HepG2 (cell line): ENCODE measurements around the gene KIF6. TPM values are rescaled to one million over a fixed set of nuclear protein-coding genes. Genes with fewer than 3 reads are reported as not detected.

Source experiments
- ATAC-seq: fragments of 200-7000 bp; cut with Tn5 transposase; 3 replicates; pipeline ENCODE4 v1.9.1; 2020; ENCODE audit warnings: mild to moderate bottlenecking, moderate library complexity
- BruUV-seq: library from RNA; stranded (reverse); fragments of 400-500 nt; replicated peaks from 2 replicates; lab custom pipeline; 2021; lab: Mats Ljungman, UMichigan
- CTCF ChIA-PET: fragments of 300-600 bp; formaldehyde crosslinking; extraction: SDS; loops from one replicate; lab custom pipeline; 2021; ENCODE audit warnings: low total read pairs, inconsistent platforms, low intra/inter-chr PET ratio; lab: Yijun Ruan, JAX
- POLR2A ChIA-PET: fragments of 350-600 bp; sonication (Branson Sonifier 250); formaldehyde crosslinking; loops from one replicate; lab custom pipeline; 2020; ENCODE audit warnings: antibody characterized with exemption, inconsistent platforms; lab: Yijun Ruan, JAX
- DNase-seq: peaks from one replicate; pipeline ENCODE4 v3.0.0-alpha.2; 2015; ENCODE audit warnings: low spot score
- FAIRE-seq: peaks from 3 replicates; lab custom pipeline; 2011; peaks lifted over from hg19 to GRCh38; lab: Jason Lieb, UNC
- H2AFZ ChIP-seq: one replicate; pipeline ENCODE4 v1.6.1; 2011; ENCODE audit warnings: low read length, inconsistent platforms
- H3K27ac ChIP-seq: fragments of 300-600 bp; 3 replicates; pipeline ENCODE4 v1.8.0; 2011; ENCODE audit warnings: mixed run types, mild to moderate bottlenecking, mixed read lengths, low read length, inconsistent platforms; ENCODE audit not compliant: insufficient read depth; ENCODE audit errors: extremely low read length
- H3K27me3 ChIP-seq, 2 experiments: fragments of 200-600 bp in 1 of 2; 2 replicates in 1 of 2; 3 replicates in 1 of 2; pipeline versions ENCODE4 v1.6.0 to v1.8.0; 2011; ENCODE audit warnings: low read length in 2 of 2, mild to moderate bottlenecking in 2 of 2, moderate library complexity in 2 of 2, inconsistent platforms in 1 of 2; ENCODE audit not compliant: insufficient read depth in 2 of 2, control insufficient read depth in 1 of 2
- H3K36me3 ChIP-seq, 2 experiments: fragments of 200-600 bp in 1 of 2; replicated peaks in 1 of 2; 2 replicates in 1 of 2; 3 replicates in 1 of 2; pipeline versions ENCODE4 v1.5.1 to v1.8.0; 2011; ENCODE audit warnings: low read length in 2 of 2, inconsistent platforms in 1 of 2; ENCODE audit not compliant: insufficient read depth in 2 of 2, control insufficient read depth in 1 of 2
- H3K4me1 ChIP-seq: 2 replicates; pipeline ENCODE4 v1.5.1; 2012; ENCODE audit warnings: low read length, inconsistent platforms; ENCODE audit not compliant: insufficient read depth
- H3K4me2 ChIP-seq: 2 replicates; pipeline ENCODE4 v1.6.0; 2011; ENCODE audit warnings: low read depth, low read length, inconsistent platforms
- H3K4me3 ChIP-seq, 3 experiments: fragments of 200-600 bp in 1 of 3; sonication (generic), shearing (Covaris generic) in 1 of 3; replicated peaks in 1 of 3; 2 replicates each; pipeline ENCODE4 v1.5.1; 2011 to 2016; ENCODE audit warnings: low read length in 3 of 3, inconsistent platforms in 2 of 3, low read depth in 2 of 3, mild to moderate bottlenecking in 2 of 3, control low read depth in 1 of 3, mixed read lengths in 1 of 3; ENCODE audit not compliant: insufficient read depth in 1 of 3
- H3K79me2 ChIP-seq: one replicate; pipeline ENCODE4 v1.6.1; 2011; ENCODE audit warnings: low read length, inconsistent platforms; ENCODE audit not compliant: insufficient read depth
- H3K9ac ChIP-seq: 2 replicates; pipeline ENCODE4 v1.6.0; 2011; ENCODE audit warnings: mild to moderate bottlenecking, low read depth, low read length, inconsistent platforms; ENCODE audit not compliant: insufficient read depth
- H3K9me3 ChIP-seq: 2 replicates; pipeline ENCODE4 v1.5.1; 2012; ENCODE audit warnings: mild to moderate bottlenecking, low read length
- H4K20me1 ChIP-seq: 2 replicates; pipeline ENCODE4 v1.6.0; 2011; ENCODE audit warnings: inconsistent platforms, mild to moderate bottlenecking, low read length, moderate library complexity; ENCODE audit not compliant: insufficient read depth
- ARNTL ChIP-seq: sonication (generic); formaldehyde crosslinking; IDR thresholded peaks from 2 replicates; pipeline ENCODE4 v1.4.0; 2020; ENCODE audit warnings: mild to moderate bottlenecking, missing genetic modification reagents
- DR1 ChIP-seq: sonication (generic); formaldehyde crosslinking; IDR thresholded peaks from 2 replicates; pipeline ENCODE4 v1.8.0; 2021; ENCODE audit warnings: mild to moderate bottlenecking, missing genetic modification reagents, inconsistent platforms
- HMG20B ChIP-seq: conservative IDR thresholded peaks from 2 replicates; pipeline ENCODE4 v1.6.1; 2016; ENCODE audit warnings: missing genetic modification reagents, missing compliant biosample characterization
- HNRNPLL ChIP-seq: fragments of 200-400 bp; formaldehyde crosslinking; IDR thresholded peaks from 2 replicates; pipeline ENCODE4 v1.6.1; 2017; ENCODE audit warnings: mild to moderate bottlenecking, low read depth, low read length; ENCODE audit not compliant: poor library complexity, severe bottlenecking
- IRX3 ChIP-seq: sonication (generic); formaldehyde crosslinking; IDR thresholded peaks from 2 replicates; pipeline ENCODE4 v1.8.1; 2023; ENCODE audit warnings: mild to moderate bottlenecking, low read depth, missing genetic modification reagents, borderline replicate concordance
- KLF13 ChIP-seq: sonication (generic); formaldehyde crosslinking; IDR thresholded peaks from 2 replicates; pipeline ENCODE4 v1.4.0; 2020; ENCODE audit warnings: mild to moderate bottlenecking, missing genetic modification reagents
- NFATC3 ChIP-seq: sonication (generic); formaldehyde crosslinking; IDR thresholded peaks from 2 replicates; pipeline ENCODE4 v1.5.1; 2020; ENCODE audit warnings: mild to moderate bottlenecking, missing genetic modification reagents
- PPARG ChIP-seq: conservative IDR thresholded peaks from 2 replicates; pipeline ENCODE4 v1.6.1; 2016; ENCODE audit warnings: missing biosample characterization, missing genetic modification reagents
- RBFOX2 ChIP-seq: fragments of 200-400 bp; formaldehyde crosslinking; IDR thresholded peaks from 2 replicates; pipeline ENCODE4 v1.6.1; 2017; ENCODE audit warnings: low read depth, mild to moderate bottlenecking, low read length
- SAP130 ChIP-seq: IDR thresholded peaks from 2 replicates; pipeline ENCODE4 v1.6.1; 2016; ENCODE audit warnings: low read depth
- SOX5 ChIP-seq: IDR thresholded peaks from 2 replicates; pipeline ENCODE4 v1.6.1; 2016; ENCODE audit warnings: borderline replicate concordance
- YEATS4 ChIP-seq: sonication (generic); formaldehyde crosslinking; IDR thresholded peaks from 2 replicates; pipeline ENCODE4 v1.4.0; 2020; ENCODE audit warnings: missing genetic modification reagents, borderline replicate concordance
- ZBTB1 ChIP-seq: sonication (generic); formaldehyde crosslinking; IDR thresholded peaks from 2 replicates; pipeline ENCODE4 v1.4.0; 2020; ENCODE audit warnings: missing genetic modification reagents, borderline replicate concordance
- ZFP90 ChIP-seq: sonication (generic); formaldehyde crosslinking; IDR thresholded peaks from 2 replicates; pipeline ENCODE4 v1.8.0; 2022; ENCODE audit warnings: missing genetic modification reagents, mild to moderate bottlenecking, inconsistent platforms, borderline replicate concordance
- ZMAT3 ChIP-seq: sonication (generic); formaldehyde crosslinking; conservative IDR thresholded peaks from 2 replicates; pipeline ENCODE4 v1.7.0; 2021; ENCODE audit warnings: missing genetic modification reagents
- ZNF564 ChIP-seq: sonication (generic); formaldehyde crosslinking; IDR thresholded peaks from 2 replicates; pipeline ENCODE4 v1.8.1; 2023; ENCODE audit warnings: mild to moderate bottlenecking, missing genetic modification reagents
- ZNF746 ChIP-seq: sonication (generic); formaldehyde crosslinking; IDR thresholded peaks from 2 replicates; pipeline ENCODE4 v1.8.0; 2022; ENCODE audit warnings: mild to moderate bottlenecking, missing genetic modification reagents
- WGBS: methylation state at CpG from one replicate; pipeline ENCODE4 v1.1.6; 2017; ENCODE audit warnings: low lambda C conversion rate; 5-methylcytosine and 5-hydroxymethylcytosine counted together
- in situ Hi-C: cut with HindIII; loops from 2 replicates; pipeline ENCODE4 v1.10.0; 2017; ENCODE audit warnings: low pct_unique_long_range_greater_than_20kb; ENCODE audit not compliant: extremely low pct_ligation_motif_present
- intact Hi-C: fragments of 100-400 bp; cut with micrococcal nuclease; formaldehyde crosslinking; loops from one replicate; pipeline ENCODE4 v1.10.0; 2022; ENCODE audit not compliant: unreplicated experiment
- polyA plus RNA-seq, 8 experiments: library from polyadenylated mRNA; depleted of rRNA in 3 of 8; stranded (reverse) in 7 of 8; unstranded in 1 of 8; fragments of >200 nt; fragmentation: Illumina TruSeq in 4 of 8; extraction: Trizol in 4 of 8; gene quantifications; 2 replicates each; pipeline versions ENCODE4 v1.2.1 to v1.2.3, GENCODE V29; 2011 to 2016; ENCODE audit warnings: low read depth in 4 of 8, missing spikeins in 1 of 8, mixed read lengths in 1 of 8; ENCODE audit not compliant: insufficient read depth in 1 of 8
- total RNA-seq, 5 experiments: library from RNA; depleted of rRNA; stranded (reverse); fragments of >200 nt; fragmentation: Illumina TruSeq; extraction: Trizol; gene quantifications; 2 replicates each; pipeline ENCODE4 v1.2.3, GENCODE V29; 2016; ENCODE audit warnings: low read depth in 1 of 5
- TF ChIP-seq, protein P1 (sequence below): IDR thresholded peaks from 2 replicates; pipeline ENCODE4 v1.6.1; 2016; ENCODE audit warnings: missing compliant biosample characterization, missing genetic modification reagents, borderline replicate concordance
- TF ChIP-seq, protein P2 (sequence below): sonication (generic); formaldehyde crosslinking; IDR thresholded peaks from 2 replicates; pipeline ENCODE4 v1.8.0; 2022; ENCODE audit warnings: missing genetic modification reagents, mild to moderate bottlenecking, inconsistent platforms, borderline replicate concordance

KIF6 gene
- total and polyA plus RNA-seq, 2 of the 13 experiments (the other 11 are each of a cell fraction or from before 2014, with no cell fraction given) = 0.04 to 0.27 TPM

DNA sequence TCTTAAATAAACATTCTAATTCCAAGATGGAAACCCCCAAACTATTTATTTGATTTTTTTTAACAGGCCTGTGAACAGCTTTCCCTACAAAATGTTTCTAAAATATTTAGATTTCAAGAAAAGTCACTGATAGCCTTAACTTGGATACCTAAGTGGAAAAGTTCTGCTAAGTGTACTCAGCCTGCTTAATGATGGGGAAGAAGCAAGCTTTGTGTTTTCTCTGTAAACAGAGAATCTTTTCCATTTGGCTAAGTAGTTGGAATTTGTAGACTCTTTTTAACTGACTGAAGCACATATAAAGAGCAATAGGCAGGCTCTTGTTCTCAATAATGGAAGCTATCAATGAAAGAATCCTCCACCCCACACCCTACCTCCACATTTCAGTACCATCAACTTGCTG, 108.2 kb downstream of the KIF6 start (continued):
- no peak for TF ChIP-seq ZNF746 (CRISPR knock-in tag)

DNA sequence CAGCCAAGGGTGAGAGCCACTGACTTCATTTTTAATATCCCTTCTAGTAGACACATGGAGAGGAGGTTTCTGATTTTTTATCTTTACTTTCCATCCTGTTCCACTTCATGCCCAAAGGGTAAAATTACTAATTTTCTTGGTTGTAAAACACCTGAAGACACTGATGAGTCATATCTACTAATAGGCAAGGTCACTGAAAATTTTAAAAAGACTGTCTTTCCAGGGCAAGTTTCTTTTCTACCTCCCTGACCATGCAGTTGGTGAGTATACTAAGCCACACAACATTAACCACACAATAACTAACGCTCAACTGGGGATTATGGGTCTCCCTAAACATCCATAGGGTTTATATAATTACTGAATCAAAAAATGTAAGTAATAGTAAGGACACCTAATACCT, 109.6 kb downstream of the KIF6 start:
- no peak for ATAC-seq
- no peak for FAIRE-seq
- Histone ChIP-seq H3K27me3 (no peaks in the 10 kb centered on the region), H3K9ac (no peak overlapping the region), H3K79me2 (no peaks in the 10 kb centered on the region), H3K4me1 (no peaks in the 10 kb centered on the region), H3K9me3 (no peaks in the 10 kb centered on the region), H3K27ac (no peak overlapping the region), H3K36me3 (no peaks in the 10 kb centered on the region), H4K20me1 (no peaks in the 10 kb centered on the region), H2AFZ (no peak overlapping the region), H3K4me3 (no peak overlapping the region), H3K4me2 (no peak overlapping the region)
- no peak for TF ChIP-seq PPARG (CRISPR knock-in tag)
- TF ChIP-seq ZNF564 = no peak
- no peak for TF ChIP-seq RBFOX2
- no peak for TF ChIP-seq HMG20B (CRISPR knock-in tag)
- TF ChIP-seq ARNTL = no peak
- TF ChIP-seq SAP130 (CRISPR knock-in tag) = no peak
- TF ChIP-seq IRX3 (CRISPR knock-in tag) = no peak
- no peak for TF ChIP-seq ZMAT3
- TF ChIP-seq, protein P1, sequence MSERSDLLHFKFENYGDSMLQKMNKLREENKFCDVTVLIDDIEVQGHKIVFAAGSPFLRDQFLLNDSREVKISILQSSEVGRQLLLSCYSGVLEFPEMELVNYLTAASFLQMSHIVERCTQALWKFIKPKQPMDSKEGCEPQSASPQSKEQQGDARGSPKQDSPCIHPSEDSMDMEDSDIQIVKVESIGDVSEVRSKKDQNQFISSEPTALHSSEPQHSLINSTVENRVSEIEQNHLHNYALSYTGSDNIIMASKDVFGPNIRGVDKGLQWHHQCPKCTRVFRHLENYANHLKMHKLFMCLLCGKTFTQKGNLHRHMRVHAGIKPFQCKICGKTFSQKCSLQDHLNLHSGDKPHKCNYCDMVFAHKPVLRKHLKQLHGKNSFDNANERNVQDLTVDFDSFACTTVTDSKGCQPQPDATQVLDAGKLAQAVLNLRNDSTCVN (CRISPR knock-in tag) = no peak
- TF ChIP-seq KLF13 (CRISPR knock-in tag) = no peak
- no peak for TF ChIP-seq ZBTB1 (CRISPR knock-in tag)
- no peak for TF ChIP-seq ZFP90
- TF ChIP-seq YEATS4 (CRISPR knock-in tag) = no peak
- TF ChIP-seq SOX5 (CRISPR knock-in tag) = no peak
- no peak for TF ChIP-seq NFATC3 (CRISPR knock-in tag)
- TF ChIP-seq, protein P2, sequence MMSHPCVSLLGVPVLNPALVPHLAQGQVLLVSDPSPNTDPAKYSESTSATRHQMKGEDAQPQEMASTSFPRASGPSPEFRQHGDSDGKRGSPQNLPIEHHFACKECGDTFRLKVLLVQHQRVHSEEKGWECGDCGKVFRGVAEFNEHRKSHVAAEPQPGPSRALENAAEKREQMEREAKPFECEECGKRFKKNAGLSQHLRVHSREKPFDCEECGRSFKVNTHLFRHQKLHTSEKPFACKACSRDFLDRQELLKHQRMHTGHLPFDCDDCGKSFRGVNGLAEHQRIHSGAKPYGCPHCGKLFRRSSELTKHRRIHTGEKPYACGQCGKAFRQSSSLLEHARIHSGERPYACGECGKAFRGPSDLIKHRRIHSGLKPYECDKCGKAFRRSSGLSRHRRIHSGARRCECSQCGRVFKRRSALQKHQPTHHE (CRISPR knock-in tag) = no peak
- TF ChIP-seq DR1 (CRISPR knock-in tag) = no peak
- no peak for TF ChIP-seq HNRNPLL
- 0% methylated on average over 1 of the region's 1 CpG for WGBS
- intact Hi-C loops (no loop called here), in situ Hi-C loops (no loop called here)
- ChIA-PET POLR2A (no interaction called here), CTCF (no interaction called here)
- no TSS peak for BruUV-seq
- DNase-seq = no peak
